Panc1 (cell line): Measurements from ENCODE around the gene ESR2.

ENCODE experiments used
- CTCF ChIP-seq: fragments of 450-650 bp; IDR thresholded peaks from 2 replicates; pipeline ENCODE4 v1.5.1; 2017; ENCODE audit warnings: mild to moderate bottlenecking
- POLR2AphosphoS5 ChIP-seq: IDR thresholded peaks from 2 replicates; pipeline ENCODE4 v1.6.1; 2012; ENCODE audit warnings: mild to moderate bottlenecking, low read depth, low read length, moderate library complexity
- REST ChIP-seq, 2 experiments: IDR thresholded peaks; 2 replicates each; pipeline ENCODE4 v1.6.1; 2011 to 2012; ENCODE audit warnings: low read depth in 2 of 2, control low read depth in 1 of 2, low read length in 1 of 2, mild to moderate bottlenecking in 1 of 2, moderate library complexity in 1 of 2; ENCODE audit not compliant: insufficient read depth in 1 of 2

DNA sequence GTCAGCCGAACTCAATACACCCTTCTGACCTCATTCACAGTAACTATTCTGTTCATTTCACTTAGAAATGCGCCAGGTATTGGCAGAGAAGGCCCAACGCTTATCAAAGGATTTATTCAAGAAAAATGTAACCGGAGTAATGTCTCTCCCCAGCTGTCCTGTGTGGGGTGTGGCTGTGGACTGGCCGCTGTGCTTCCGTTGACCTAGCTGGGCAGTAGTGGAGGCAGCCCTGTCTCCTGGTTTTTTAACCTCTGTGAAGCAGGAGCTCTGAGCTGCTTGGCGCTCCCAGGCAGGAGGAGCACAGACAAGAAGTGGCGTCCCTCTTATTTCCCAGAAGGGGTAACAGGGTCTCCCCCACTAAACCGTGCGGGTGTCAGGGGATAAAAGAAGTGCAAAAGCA, 85.2 kb downstream of the ESR2 start:
- no peak for TF ChIP-seq CTCF
- TF ChIP-seq POLR2AphosphoS5, result no peak
- no peak for TF ChIP-seq REST (IDR thresholded peaks at IDR 0.05; ENCODE audit: insufficient read depth in 1 of 2, low read depth in 2 of 2, low read length in 1 of 2)
